ENCODE data around the gene SUPT3H.

The SUPT3H gene

DNA sequence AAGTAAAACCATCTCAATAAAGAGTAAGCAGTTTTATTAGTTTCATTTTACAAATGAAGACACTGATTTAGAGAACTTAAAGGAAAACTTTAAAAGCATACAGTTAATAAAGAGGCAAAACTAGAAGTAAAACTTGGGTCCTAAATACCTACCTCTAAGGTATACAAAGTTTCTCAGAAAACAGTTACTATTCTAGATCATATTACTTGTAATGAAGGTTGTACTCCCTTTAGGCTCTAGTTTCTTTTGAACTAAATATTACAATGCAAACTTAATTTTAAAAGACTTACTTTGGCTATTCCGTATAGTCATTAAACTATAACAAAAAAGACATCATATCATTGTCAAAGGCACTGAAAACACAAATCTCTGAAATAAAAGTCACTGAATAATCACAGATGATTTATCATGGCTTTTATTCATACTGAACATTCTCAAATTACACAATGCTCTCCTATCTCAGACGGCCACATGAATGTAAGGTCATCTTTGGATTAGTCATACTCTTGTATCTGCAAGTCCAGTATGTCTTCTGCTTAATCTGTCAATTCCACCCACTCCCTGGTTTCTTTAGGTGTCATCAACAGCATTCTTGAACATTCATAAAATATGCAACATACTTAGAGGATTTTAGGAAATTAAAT, 411.2 kb downstream of the SUPT3H start:
- TF ChIP-seq CTCF (IDR thresholded peaks at IDR 0.05; ENCODE audit: borderline replicate concordance, insufficient read depth, low read depth, low read length) = no peak

DNA sequence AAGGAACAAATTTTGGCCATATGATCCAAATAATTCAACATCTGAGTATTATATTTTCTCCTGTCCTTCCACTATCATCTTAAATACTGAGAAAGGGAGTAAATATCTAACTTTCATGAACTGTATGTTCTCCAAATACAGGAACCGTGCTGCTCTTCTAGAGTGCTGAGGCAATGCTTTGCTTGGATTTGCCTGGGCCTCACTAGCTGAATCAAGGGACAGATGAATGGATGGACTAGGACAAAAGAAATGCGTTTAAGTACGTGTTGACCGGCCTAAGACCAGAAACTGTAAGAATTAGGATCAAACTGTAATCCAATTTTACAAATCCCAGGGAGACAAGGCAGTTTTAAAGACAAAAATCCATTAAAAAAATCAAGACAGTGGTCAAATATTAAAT, 412.0 kb downstream of the SUPT3H start:
- no peak overlapping the region for H3K4me3 ChIP-seq (ENCODE audit: low read depth, low read length)
- no peak for TF ChIP-seq CTCF (IDR thresholded peaks at IDR 0.05; ENCODE audit: borderline replicate concordance, insufficient read depth, low read depth, low read length)

More for the DNA sequence above, 411.2 kb downstream of the SUPT3H start:
- H3K4me3 ChIP-seq (ENCODE audit: low read depth, low read length) = no peak overlapping the region

DNA sequence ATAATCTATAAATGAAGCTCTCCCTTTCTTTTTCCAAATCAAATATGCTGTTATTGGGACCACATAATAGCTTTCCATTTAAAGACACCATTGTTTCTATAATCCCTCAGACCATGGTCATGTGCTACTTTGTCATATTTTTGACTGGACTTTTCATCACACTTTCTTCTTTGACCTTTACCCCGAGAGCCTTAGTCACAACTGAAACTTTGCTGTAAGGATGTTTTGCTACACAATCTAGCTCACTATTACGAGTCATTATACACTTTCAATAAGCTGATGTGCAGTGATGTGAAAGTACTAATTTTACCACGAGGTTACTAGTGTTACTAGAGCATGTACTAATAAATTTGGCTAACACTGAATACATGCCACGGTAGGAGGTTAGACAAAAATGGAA, 416.8 kb downstream of the SUPT3H start:
- no peak for TF ChIP-seq CTCF (IDR thresholded peaks at IDR 0.05; ENCODE audit: borderline replicate concordance, insufficient read depth, low read depth, low read length)

GRCh38 chr6:44959651-44960050, 418.1 kb downstream of the SUPT3H start:
- no peak for TF ChIP-seq CTCF (IDR thresholded peaks at IDR 0.05; ENCODE audit: borderline replicate concordance, insufficient read depth, low read depth, low read length)
- H3K4me3 ChIP-seq (ENCODE audit: low read depth, low read length) = no peak overlapping the region

More for the DNA sequence above, 416.8 kb downstream of the SUPT3H start:
- no peak overlapping the region for H3K4me3 ChIP-seq (ENCODE audit: low read depth, low read length)

GRCh38 chr6:44957156-44957555, 420.6 kb downstream of the SUPT3H start:
- TF ChIP-seq CTCF (IDR thresholded peaks at IDR 0.05; ENCODE audit: borderline replicate concordance, insufficient read depth, low read depth, low read length) = no peak
- no peak overlapping the region for H3K4me3 ChIP-seq (ENCODE audit: low read depth, low read length)

GRCh38 chr6:44956396-44956795, 421.3 kb downstream of the SUPT3H start:
- no peak for TF ChIP-seq CTCF (IDR thresholded peaks at IDR 0.05; ENCODE audit: borderline replicate concordance, insufficient read depth, low read depth, low read length)
- H3K4me3 ChIP-seq (ENCODE audit: low read depth, low read length) = no peak overlapping the region

DNA sequence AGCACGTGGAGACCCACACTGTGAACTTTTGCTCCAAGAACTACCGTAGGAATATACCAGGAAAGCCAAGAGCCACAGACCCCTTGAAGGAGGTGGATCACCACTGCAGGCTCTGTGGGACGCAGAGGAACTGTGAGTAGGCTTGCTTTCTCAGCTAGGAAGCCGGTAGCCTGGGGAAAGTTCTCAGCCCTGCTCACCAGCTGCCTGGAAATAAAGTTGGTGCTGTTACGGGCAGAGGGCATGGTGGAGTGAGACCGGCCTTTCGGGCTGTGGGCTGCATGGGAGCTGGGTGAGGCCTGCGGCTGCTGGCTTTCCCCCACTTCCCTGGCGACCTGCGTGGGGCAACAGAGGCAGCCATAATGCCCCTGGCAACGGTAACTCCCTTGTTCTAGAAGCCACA, 422.6 kb downstream of the SUPT3H start:
- H3K4me3 ChIP-seq (ENCODE audit: low read depth, low read length) = no peak overlapping the region
- no peak for TF ChIP-seq CTCF (IDR thresholded peaks at IDR 0.05; ENCODE audit: borderline replicate concordance, insufficient read depth, low read depth, low read length)
